Right lobe of liver (tissue), 4 donors: ENCODE results near the gene ANKRD11.

Experiments
- CTCF ChIP-seq, 4 donors: fragments of 200-600 bp in 3 of 4; fragments of 450-650 bp in 1 of 4; IDR thresholded peaks; one replicate each; pipeline versions ENCODE4 v1.5.1 to v1.8.0; 2016 to 2022; ENCODE audit warnings: antibody characterized with exemption in 4 of 4, mild to moderate bottlenecking in 2 of 4
- POLR2A ChIP-seq: fragments of 450-650 bp; IDR thresholded peaks from one replicate; pipeline ENCODE4 v1.6.1; 2017; ENCODE audit warnings: antibody characterized with exemption, mild to moderate bottlenecking
- donor health status: DM: no; HTN: no; CAD: no.
- donor health status: DM: no; HTN: no; CAD: no.
- donor health status: DM: no; HTN: yes; CAD: no.

GRCh38 chr16:89442990-89443726 lies 47.2 kb downstream of the ANKRD11 start:
- no peak for TF ChIP-seq CTCF (IDR thresholded peaks at IDR 0.05)
- no peak for TF ChIP-seq POLR2A
